NK-92 treated with Interleukin-12 subunit alpha and Interleukin-12 subunit beta, amount 100 ng/mL, for 24 hours (cell line): Measurements from ENCODE around the gene PCOLCE2.

Experiments
- DNase-seq: peaks from one replicate; lab custom pipeline; 2025; lab: John Stamatoyannopoulos, UW

Gene PCOLCE2

GRCh38 chr3:142808103-142808917 is 80.6 kb downstream of the PCOLCE2 start:
- DNase-seq = no peak

GRCh38 chr3:142802891-142803290 is 86.0 kb downstream of the PCOLCE2 start:
- DNase-seq = no peak

GRCh38 chr3:142801746-142802145 is 87.1 kb downstream of the PCOLCE2 start:
- DNase-seq = no peak

GRCh38 chr3:142796823-142797222 is 92.1 kb downstream of the PCOLCE2 start:
- no peak for DNase-seq

- DNase-seq = no peak
Observed at GRCh38 chr3:142795332-142795731, 93.6 kb downstream of the PCOLCE2 start.

- DNase-seq = no peak
Observed at GRCh38 chr3:142794508-142794907, 94.4 kb downstream of the PCOLCE2 start.

- no peak for DNase-seq
Observed at GRCh38 chr3:142787719-142788118, 101.2 kb downstream of the PCOLCE2 start.

- DNase-seq = no peak
Observed at GRCh38 chr3:142785996-142786395, 102.9 kb downstream of the PCOLCE2 start.

GRCh38 chr3:142784228-142784627 is 104.7 kb downstream of the PCOLCE2 start:
- no peak for DNase-seq

GRCh38 chr3:142782616-142783015 is 106.3 kb downstream of the PCOLCE2 start:
- DNase-seq = no peak

GRCh38 chr3:142779591-142779990 is 109.3 kb downstream of the PCOLCE2 start:
- no peak for DNase-seq

- no peak for DNase-seq
Observed at GRCh38 chr3:142778541-142778940, 110.3 kb downstream of the PCOLCE2 start.

- no peak for DNase-seq
Observed at GRCh38 chr3:142777927-142778326, 111.0 kb downstream of the PCOLCE2 start.

GRCh38 chr3:142768338-142768737 is 120.5 kb downstream of the PCOLCE2 start:
- DNase-seq = no peak
